GM19240 (cell line): ENCODE measurements around the gene KRTAP1-4.
"Not testable (repeated sequence)": the region's sequence is repeated elsewhere in the genome, so short reads cannot be mapped to it uniquely, and the experiment has no call there.

Experiments used
- DNase-seq: peaks from one replicate; pipeline ENCODE4 v3.0.0; 2011; ENCODE audit warnings: low spot score; ENCODE audit not compliant: insufficient read length

Gene KRTAP1-4

DNA sequence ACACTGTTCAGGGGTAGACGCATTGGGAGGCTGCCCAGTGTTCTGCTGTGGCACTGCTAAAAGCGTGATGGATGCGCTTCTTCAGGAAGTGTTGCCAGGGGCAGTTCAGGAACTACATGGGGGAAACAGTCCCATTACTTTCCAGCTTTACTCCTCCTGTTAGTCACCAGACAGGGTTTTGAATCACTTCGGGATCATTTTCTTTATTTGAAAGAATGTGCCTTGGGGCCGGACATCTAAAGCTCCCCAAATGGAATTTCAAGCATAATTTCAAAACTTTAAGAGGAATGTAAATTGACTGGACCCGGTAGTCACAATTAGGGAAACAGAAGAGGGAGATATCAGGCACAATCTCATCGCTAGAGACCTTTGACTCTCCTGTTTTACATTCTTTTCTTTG, 18.4 kb upstream of the KRTAP1-4 start:
- no peak for DNase-seq

DNA sequence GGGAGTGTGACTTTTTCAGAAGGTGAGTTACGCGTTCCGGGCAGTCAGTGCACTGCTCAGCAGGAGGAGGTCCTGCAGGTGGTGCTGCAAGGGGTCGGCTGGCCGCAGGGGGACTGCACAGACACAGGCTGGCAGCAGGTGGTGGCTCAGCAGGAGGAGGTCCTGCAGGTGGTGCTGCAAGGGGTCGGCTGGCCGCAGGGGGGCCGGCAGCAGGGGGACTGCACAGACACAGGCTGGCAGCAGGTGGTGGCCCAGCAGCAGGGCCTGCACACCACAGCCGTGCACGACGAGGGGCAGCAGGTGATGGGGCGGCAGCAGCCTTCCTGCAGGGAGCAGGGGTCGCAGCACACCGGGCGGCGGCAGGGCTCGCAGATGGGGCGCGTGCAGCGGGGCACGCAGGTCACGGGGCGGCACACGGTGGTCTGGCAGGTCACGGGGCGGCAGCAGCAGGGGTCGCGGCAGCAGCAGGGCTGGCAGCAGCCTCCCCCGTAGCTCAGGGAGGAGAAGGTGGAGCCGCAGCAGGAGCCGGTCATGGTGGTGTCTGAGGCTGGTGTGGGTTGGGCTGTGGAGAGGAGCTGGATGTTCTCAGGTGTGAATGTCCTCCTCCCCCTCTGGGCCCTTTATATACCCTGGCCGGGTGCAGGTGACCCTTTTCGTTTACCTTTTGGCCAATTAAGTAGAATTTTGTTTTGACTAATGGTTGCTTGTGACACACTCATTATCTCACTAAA, 16.9 kb upstream of the KRTAP1-4 start, which contains the start of gene KRTAP2-1:
Gene KRTAP2-1 (minus strand): TSS at position 582 of the 731 bp plus-strand sequence. CDS start 49 bp downstream, at position 533.
- not testable (repeated sequence) for DNase-seq

DNA sequence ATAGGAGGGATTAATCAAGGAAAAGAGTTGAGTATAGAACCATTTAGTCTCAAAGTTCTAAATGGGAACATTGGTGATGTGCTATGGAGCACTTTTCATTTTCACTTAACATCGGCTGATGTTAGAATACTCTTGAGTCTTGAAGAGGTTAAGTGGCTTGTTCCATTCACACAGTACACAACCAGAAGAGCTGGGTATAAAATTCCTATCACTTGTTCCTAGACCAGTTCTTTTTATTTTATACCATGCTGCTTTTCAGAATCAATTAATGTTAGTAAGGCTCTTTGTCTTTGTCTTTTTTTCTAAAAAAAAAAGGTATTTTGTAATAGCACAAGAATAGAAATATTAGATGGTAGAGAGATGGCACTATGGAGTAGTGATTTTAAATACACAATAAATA, 13.0 kb upstream of the KRTAP1-4 start:
- no peak for DNase-seq

DNA sequence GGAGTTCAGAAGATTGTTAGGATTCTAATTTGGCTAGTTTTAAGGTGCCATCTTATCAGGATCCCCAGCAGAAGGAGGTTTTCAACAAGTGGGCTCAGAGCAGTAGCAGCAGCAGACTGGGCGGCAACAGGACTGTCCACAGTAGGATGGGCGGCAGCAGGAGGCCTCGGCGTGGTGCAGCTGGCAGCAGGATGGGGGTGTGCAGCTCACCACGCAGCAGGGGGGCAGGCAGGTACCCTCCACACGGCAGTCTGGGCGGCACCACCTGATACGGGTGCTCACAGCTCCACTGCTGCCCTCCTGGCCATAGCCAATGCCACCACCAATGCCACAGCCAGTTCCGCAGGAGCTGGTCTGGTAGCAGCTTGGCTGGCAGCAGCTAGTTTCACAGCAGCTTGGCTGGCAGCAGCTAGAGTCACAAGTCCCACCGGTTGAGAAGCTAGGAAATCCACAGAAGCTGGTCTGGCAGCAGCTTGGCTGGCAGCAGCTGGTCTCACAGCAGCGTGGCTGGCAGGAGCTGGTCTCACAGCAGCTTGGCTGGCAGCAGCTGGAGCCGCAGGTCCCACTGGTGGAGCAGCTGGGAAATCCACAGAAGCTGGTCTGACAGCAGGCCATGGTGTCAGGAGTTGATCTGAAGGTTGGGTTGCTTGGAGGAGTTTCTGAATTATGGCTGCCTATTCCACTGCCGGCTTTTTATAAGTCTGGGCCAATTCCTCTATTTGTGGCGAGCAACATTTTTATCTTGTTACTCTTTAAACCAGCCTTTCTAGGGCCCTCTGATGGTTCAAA, 11.0 kb upstream of the KRTAP1-4 start, which contains the start of gene KRTAP1-1:
Gene KRTAP1-1 (minus strand): TSS at position 668 of the 789 bp plus-strand sequence. CDS start 53 bp downstream, at position 615.
- not testable (repeated sequence) for DNase-seq

DNA sequence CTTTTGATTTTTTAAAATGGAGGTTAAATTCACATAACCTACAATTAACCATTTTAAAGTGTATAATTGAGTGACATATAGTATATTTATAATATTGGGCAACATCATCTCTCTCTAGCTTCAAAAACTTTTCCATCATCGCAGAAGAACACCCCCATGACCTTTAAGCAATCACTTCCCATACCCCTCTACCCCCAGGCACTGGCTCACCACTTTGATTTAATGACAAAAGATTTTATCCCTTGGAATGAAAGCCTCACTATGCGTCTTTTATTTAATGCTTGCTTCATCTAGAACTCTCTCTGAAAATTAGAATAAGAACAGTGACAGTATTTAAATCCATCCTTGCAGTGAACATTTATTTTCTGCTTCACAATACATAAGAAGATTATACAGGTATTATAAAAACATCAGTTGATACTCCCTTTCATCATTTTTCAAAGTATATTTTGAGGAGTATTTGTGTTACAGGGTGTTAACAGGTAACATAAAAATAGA, 7.9 kb upstream of the KRTAP1-4 start:
- DNase-seq: no peak

DNA sequence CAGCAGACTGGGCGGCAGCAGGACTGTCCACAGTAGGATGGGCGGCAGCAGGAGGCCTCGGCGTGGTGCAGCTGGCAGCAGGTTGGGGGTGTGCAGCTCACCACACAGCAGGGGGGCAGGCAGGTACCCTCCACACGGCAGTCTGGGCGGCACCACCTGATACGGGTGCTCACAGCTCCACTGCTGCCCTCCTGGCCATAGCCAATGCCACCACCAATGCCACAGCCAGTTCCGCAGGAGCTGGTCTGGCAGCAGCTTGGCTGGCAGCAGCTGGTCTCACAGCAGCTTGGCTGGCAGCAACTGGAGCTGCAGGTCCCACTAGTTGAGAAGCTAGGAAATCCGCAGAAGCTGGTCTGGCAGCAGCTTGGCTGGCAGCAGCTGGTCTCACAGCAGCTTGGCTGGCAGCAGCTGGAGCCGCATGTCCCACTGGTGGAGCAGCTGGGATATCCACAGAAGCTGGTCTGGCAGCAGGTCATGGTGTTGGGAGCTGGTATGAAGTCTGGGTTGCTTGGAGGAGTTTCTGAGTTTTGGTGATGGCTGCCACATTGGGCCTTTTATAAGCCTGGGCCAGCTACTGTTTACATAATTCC, 4.4 kb upstream of the KRTAP1-4 start, which contains the start of gene KRTAP1-3:
Gene KRTAP1-3 (minus strand): TSS at position 529 of the 590 bp plus-strand sequence. CDS start 53 bp downstream, at position 476.
- not testable (repeated sequence) for DNase-seq

DNA sequence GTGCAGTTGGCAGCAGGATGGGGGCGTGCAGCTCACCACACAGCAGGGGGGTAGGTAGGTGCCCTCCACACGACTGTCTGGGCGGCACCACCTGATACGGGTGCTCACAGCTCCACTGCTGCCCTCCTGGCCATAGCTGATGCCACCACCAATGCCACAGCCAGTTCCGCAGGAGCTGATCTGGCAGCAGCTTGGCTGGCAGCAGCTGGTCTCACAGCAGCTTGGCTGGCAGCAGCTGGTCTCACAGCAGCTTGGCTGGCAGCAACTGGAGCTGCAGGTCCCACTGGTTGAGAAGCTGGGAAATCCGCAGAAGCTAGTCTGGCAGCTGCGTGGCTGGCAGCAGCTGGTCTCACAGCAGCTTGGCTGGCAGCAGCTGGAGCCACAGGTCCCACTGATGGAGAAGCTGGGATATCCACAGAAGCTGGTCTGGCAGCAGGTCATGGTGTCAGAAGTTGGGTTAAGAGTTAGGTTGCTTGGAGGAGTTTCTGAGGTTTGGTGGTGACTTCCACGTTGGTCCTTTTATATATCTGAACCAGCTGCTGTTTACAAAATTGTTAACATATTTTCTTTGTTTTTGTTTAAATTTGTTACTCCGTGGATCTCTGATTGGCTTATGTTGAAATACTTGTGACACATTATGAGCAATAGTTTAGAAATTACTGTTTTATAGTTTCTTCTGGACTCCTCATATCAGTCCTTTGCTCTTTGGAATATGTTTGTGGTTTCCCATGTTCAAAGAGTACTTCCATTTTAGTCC, 3.1 kb downstream of the KRTAP1-4 start, which contains the start of gene KRTAP1-5:
Gene KRTAP1-5 (minus strand): TSS at position 494 of the 757 bp plus-strand sequence. CDS start 53 bp downstream, at position 441.
- DNase-seq: no peak

DNA sequence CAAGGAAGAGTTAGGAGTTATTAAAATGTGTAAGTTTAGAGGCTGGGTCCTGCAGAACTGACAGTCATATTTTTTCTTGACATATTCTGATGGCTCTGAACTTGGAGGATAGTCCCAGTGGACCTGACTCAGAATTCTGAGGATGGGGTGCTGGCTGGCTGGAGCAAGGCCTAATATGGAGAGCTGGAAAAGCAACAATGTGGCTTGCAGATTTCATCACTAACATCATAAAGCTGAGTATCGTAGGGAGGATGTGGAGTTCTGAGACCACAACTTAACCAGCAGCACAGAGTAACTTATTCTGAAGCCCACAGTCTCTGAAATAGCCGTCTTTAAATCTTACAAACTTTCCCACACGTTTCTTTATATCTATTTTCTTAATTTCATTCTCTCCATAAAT, 5.3 kb downstream of the KRTAP1-4 start:
- no peak for DNase-seq

DNA sequence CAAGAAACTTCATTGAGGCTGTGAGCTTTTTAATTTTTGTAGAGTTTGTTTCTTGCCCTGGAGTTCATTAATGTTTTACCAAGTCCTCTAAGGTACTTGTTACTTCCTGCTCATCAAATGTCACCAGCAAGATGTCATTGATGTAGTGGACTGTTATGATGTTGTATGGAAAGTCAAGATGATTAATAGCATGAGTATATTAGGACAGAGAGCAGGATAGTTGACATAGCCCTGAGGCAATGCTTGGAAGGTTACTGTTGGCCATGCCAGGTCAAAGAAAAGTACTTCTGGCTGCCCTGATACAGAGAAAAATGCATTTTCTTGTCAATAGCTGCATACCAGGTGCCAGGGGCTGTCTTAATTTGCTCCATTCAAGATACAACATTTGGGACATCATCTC, 9.7 kb downstream of the KRTAP1-4 start:
- DNase-seq: no peak

DNA sequence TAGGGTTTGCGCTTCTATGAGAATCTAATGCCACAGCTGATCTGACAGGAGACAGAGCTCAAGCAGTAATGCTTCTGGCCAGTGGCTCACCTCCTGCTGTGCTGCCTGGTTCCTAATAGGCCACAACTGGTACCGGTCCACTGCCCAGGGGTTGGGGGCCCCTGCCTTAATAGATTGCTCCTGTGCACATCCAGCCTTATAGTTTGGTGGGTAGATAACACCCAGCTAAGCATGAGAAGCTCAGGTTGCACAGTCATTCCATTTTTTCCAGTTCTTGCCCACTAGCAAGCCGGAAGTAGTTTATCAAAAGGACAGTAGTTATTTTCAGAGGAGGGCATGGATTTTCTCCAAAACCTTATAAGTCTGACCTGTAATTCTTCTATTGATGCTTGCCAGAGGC, 10.6 kb downstream of the KRTAP1-4 start:
- no peak for DNase-seq

DNA sequence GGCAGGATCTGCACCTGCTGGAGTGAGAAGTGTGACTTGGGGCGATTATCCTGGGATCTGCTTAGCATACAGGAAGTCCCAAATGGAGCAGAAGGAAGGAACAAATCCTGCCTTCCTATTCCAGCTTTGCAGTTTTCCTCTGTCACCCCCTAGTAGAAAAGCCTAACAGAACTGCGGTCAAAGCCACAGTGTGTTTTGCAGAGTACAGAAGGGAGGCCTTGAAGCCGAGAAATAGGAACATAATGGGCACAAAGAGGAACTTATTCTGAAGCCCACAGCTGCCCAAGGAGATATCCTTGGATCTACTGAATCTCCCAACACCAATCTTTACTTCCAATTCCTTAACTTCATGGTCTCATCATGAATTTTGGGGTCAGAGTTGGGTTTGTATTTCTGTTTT, 11.5 kb downstream of the KRTAP1-4 start:
- DNase-seq: no peak

DNA sequence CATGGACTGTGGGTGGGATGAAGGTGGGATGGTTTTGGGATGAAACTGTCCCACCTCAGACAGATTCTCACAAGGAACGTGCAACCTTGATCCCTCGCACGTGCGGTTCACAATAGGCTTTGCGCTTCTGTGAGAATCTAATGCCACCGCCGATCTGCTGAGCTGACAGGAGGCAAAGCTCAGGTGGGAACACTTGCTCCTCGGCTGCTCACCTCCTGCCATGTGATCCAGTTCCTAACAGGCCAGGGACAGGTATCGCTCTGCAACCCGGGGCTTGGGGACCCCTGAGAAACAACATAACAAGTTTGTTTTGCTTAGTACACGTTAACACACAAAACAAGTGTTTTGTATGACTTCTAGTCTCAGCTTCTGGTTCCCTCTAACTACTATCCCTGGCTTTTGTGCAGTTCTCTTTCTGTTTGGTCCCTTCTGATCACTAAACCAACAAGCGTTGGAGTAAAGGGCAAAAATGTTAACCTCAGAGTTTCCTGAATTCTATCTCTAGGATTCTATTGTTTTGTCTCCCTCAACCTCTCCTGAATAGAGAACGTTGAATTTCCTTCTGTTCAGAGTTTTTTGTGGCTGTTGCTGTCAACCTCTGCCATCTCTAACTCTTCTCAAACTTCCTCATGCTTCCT, 13.3 kb downstream of the KRTAP1-4 start:
- no peak for DNase-seq

DNA sequence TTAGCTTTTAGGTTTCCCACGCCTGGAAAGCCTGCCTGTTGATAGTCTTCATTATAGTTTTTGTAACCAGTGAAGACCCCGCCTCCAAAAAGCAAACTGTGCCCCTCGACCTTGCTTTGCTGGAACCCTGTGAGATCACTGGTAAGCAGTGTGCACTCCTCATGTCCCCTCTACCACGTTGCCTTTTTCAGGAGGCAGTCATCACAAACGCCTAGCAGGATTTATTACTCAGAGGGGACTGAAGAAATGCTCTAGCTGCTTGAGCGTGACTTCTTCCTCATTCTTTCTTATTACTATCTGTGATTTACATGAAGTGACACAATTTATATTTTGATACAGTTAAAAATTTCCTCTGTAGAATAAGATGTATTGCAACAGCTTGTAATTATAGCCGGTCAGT, 14.5 kb downstream of the KRTAP1-4 start:
- no peak for DNase-seq

DNA sequence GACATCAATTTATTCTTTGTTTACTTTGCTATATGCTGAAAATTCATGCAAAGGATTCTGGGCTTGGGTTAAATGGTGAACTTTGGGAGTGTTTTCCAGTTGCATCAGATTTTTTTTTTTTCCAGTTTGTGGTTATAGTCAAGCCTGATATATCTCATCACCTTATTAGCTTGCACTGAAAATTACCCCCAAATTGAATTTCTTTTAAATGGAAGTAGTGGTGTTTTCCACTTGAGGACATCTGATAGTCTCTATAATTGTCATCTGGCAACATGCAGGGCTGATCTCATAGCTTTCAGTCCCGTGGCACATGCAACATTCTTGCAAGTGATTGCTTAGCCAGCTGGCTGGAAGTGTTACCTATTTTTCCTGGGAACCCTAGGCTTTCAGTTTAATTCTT, 16.4 kb downstream of the KRTAP1-4 start:
- no peak for DNase-seq

DNA sequence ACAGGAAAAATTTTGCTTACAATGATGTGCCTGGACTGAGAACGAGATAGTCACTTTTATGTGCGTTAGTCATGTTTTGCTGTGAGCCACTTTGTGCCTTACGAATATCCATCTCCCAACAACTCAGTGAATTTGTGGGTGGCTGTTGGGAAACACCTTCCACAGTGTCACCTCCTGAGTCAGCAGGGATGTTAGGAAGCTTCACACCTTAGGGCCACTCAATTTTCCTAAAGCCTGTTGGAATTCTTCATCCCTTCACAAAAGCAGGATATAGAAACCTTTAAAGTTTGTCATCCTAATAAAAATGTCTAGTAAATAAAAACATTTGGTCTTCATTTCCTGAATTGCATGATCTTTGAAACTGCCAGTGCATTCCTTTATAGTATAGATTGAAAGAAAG, 16.8 kb downstream of the KRTAP1-4 start:
- no peak for DNase-seq

DNA sequence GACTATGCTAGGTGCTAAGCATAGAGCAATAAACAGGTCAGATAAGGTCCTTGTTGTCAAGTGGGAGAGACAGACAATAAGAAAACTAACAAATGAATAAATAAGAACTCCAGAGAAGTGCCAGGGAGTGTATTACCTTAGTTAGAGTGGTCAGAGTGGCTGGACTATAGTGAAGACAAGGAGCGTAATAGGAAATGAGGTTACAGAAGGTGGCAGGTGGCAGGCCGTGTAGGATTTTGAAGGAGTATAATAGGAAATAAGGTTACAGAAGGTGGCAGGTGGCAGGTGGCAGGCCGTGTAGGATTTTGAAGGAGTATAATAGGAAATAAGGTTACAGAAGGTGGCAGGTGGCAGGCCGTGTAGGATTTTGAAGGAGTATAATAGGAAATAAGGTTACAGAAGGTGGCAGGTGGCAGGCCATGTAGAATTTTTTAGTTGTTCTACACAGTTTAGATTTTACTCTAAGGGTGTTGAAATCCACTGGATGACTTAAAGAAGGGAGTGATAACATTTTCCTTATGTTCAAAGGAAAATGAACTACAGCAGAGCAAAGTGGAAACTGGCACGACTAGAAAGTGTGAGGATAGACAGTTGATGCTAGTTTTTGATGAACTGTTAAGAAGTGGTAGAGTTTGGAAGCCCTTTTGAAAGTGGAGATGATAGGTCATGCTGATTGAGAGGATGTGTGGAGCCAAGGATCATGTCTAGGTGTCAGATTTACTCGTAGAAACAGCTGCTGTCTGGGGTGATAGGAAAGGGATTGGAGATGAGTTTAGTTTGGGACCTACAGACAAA, 17.5 kb downstream of the KRTAP1-4 start:
- no peak for DNase-seq

DNA sequence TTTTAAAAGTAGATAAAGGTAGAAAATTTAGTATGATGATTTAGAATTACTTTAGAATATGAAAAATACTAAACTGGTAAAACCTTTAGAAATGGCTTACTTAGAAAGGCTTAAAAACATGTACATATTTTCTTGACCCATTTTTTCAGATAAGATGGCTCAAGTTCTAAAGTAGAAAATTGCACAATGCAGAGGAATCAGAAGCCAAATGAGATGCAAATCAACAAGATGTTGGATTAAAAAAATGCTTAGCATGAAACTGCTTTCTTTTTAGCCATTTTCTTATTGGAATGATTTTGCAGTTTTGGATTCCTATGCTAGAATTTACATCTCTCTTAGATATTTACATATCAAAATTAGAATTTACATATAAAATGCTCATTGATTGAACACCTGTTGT, 19.6 kb downstream of the KRTAP1-4 start:
- no peak for DNase-seq

DNA sequence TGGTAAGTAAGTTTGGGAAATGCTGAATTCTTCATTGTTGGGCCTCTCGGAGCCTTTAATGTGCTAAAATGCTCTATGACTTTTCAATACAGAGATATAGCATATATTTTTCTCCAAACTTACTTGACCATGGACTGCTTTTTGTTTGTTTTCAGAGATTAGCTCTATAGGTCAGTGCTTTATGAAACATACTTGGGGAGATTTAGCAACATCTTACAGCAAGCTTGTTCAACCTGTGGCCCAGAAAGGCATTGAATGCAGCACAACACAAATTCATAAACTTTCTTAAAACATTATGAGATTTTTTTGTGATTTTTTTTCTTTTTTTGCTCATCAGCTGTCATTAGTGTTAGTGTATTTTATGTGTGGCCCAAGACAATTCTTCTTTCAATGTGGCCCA, 20.1 kb downstream of the KRTAP1-4 start:
- no peak for DNase-seq

DNA sequence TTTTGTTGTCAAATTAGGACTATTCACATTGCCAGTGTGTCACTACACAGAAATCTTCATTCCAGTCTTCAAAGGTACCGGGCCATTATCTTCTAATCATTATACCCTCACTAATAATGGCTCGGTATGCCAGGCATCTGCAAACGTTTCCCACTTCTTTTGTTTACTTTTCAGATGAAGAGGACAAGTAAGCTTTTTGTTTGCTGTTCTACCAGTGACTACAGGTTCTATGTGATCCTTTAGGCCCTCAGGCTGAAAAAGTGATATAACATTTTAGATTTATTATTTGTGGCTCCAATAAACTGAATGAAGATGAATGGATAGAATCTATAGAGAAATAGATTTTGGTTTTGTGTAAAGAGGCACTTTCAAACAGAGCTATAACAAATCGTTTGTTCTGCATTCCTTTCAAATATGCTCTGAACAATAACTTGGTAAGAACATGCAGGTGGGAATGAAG, 20.7 kb downstream of the KRTAP1-4 start:
- DNase-seq: no peak

DNA sequence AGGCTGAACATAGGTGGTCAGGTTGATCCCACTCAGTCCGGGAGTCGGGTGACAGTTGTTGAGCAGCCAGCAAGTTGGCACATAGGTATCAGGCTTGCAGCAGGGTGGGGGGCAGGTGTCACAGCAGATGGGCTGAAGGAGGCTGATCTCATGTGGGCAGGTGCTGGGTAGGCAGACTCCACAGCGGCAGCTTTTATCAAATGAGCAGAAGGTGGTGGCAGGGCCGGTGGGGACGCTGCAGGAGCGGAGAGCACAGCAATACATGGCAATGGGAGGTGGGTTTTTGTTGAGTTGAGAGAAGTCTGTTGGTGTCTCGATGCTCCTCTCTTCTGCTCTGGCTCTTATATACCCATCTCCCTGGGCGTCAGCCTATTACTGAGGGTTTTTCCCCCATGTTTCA, 21.2 kb downstream of the KRTAP1-4 start, which contains the start of gene KRTAP3-1:
Gene KRTAP3-1 (minus strand): TSS at position 318 of the 400 bp plus-strand sequence. CDS start 54 bp downstream, at position 264.
- no peak for DNase-seq
